GM19324 (cell line): ENCODE data around the gene GBX1.

ENCODE experiments used
- ATAC-seq: cut with Tn5 transposase; IDR thresholded peaks from one replicate; pipeline ENCODE4 v1.9.1; 2021; ENCODE audit warnings: mild to moderate bottlenecking, moderate library complexity; ENCODE audit not compliant: unreplicated experiment, low FRiP score

GBX1 gene

GRCh38 chr7:151195616-151196450 lies 28.3 kb upstream of the GBX1 start:
- no peak for ATAC-seq

GRCh38 chr7:151194188-151194587 lies 26.7 kb upstream of the GBX1 start:
- no peak for ATAC-seq

- ATAC-seq: no peak
Measured at GRCh38 chr7:151193203-151193978, 25.9 kb upstream of the GBX1 start.

- ATAC-seq: no peak
Measured at GRCh38 chr7:151192002-151192539, 24.6 kb upstream of the GBX1 start.

GRCh38 chr7:151191544-151191943 lies 24.1 kb upstream of the GBX1 start:
- ATAC-seq: no peak

GRCh38 chr7:151189038-151189437 lies 21.5 kb upstream of the GBX1 start:
- no peak for ATAC-seq

GRCh38 chr7:151188252-151188542 lies 20.7 kb upstream of the GBX1 start:
- no peak for ATAC-seq

GRCh38 chr7:151187409-151188251 lies 20.1 kb upstream of the GBX1 start:
- ATAC-seq: no peak

- no peak for ATAC-seq
Measured at GRCh38 chr7:151186640-151187408, 19.3 kb upstream of the GBX1 start, which contains the start of gene ASB10. Gene ASB10, minus strand, starts transcription at chr7:151187250. Its CDS starts 120 bp downstream, at chr7:151187130.

- no peak for ATAC-seq
Measured at GRCh38 chr7:151185762-151186639, 18.5 kb upstream of the GBX1 start.

GRCh38 chr7:151181011-151181431 lies 13.5 kb upstream of the GBX1 start:
- ATAC-seq: no peak

- ATAC-seq: no peak
Measured at GRCh38 chr7:151179946-151180345, 12.5 kb upstream of the GBX1 start.

GRCh38 chr7:151179287-151179860 lies 11.9 kb upstream of the GBX1 start:
- ATAC-seq: no peak

- no peak for ATAC-seq
Measured at GRCh38 chr7:151178831-151179230, 11.3 kb upstream of the GBX1 start.

- ATAC-seq: no peak
Measured at GRCh38 chr7:151178236-151178635, 10.7 kb upstream of the GBX1 start.

- ATAC-seq: no peak
Measured at GRCh38 chr7:151177310-151177709, 9.8 kb upstream of the GBX1 start.

GRCh38 chr7:151176401-151176800 lies 8.9 kb upstream of the GBX1 start:
- no peak for ATAC-seq

- ATAC-seq: no peak
Measured at GRCh38 chr7:151175793-151176311, 8.4 kb upstream of the GBX1 start.
